ENCODE measurements around the gene CCDC87. TPM values are rescaled to one million over a fixed set of nuclear protein-coding genes. Genes with fewer than 3 reads are reported as not detected.
"Not testable (repeated sequence)": the region's sequence is repeated elsewhere in the genome, so short reads cannot be mapped to it uniquely, and the experiment has no call there.

Gene CCDC87
- total RNA-seq, 6 experiments from 2014 or later = 0.07 to 0.37 (median 0.12) TPM; not detected in 1

GRCh38 chr11:66589996-66590675 lies 2.7 kb downstream of the CCDC87 start:
- ATAC-seq = no peak
- H3K36me3 ChIP-seq = no peaks in the 10 kb centered on the region
- TF ChIP-seq POLR2A (IDR thresholded peaks at IDR 0.05) (no peak), CTCF (IDR thresholded peaks at IDR 0.05) (no peak)
- WGBS (ENCODE audit: insufficient coverage, low coverage, low lambda C conversion rate, missing lambda C conversion rate) = 100% methylated on average over 1 of the region's 7 CpGs
- H3K4me1 ChIP-seq = peaks cover 0 to 35% (median 2%) of the 10 kb centered on the region in 4 donors
- intact Hi-C loops (cut with DNase I) = loop anchor here in 1 of 2 donors (5.0 kb wide), 1 partner anchor 87 kb away; the partner anchor contains the start of gene RBM4B
- H3K27ac ChIP-seq = no peak overlapping the region
- no peaks in the 10 kb centered on the region for H3K27me3 ChIP-seq
- no peak overlapping the region for H3K4me3 ChIP-seq
- DNase-seq = no peak
- no peaks in the 10 kb centered on the region for H3K9me3 ChIP-seq

GRCh38 chr11:66589315-66589714 lies 3.5 kb downstream of the CCDC87 start:
- peaks cover 0 to 26% (median 2%) of the 10 kb centered on the region in 4 donors for H3K4me1 ChIP-seq
- H3K4me3 ChIP-seq; DNase-seq; H3K27me3 ChIP-seq; H3K9me3 ChIP-seq; H3K36me3 ChIP-seq; ATAC-seq; H3K27ac ChIP-seq; intact Hi-C loops (cut with DNase I): not testable (repeated sequence)
- 0% methylated on average over 1 of the region's 2 CpGs for WGBS (ENCODE audit: insufficient coverage, low coverage, low lambda C conversion rate, missing lambda C conversion rate)

- WGBS (ENCODE audit: insufficient coverage, low coverage, low lambda C conversion rate, missing lambda C conversion rate) = 55% methylated on average over 2 of the region's 2 CpGs
- H3K27ac ChIP-seq = no peak overlapping the region
- DNase-seq (no peak), ATAC-seq (no peak)
- H3K9me3 ChIP-seq = no peaks in the 10 kb centered on the region
- H3K4me1 ChIP-seq = peaks cover 0 to 5% (median 0%) of the 10 kb centered on the region in 4 donors
- intact Hi-C loops (cut with DNase I) = no loop called here
- no peaks in the 10 kb centered on the region for H3K27me3 ChIP-seq
- TF ChIP-seq POLR2A (IDR thresholded peaks at IDR 0.05) (no peak), CTCF (IDR thresholded peaks at IDR 0.05) (no peak)
- no peak overlapping the region for H3K4me3 ChIP-seq
- H3K36me3 ChIP-seq = no peaks in the 10 kb centered on the region
Measured at GRCh38 chr11:66586136-66586535, 6.7 kb downstream of the CCDC87 start.

GRCh38 chr11:66585447-66585846 lies 7.4 kb downstream of the CCDC87 start:
- H3K27ac ChIP-seq; H3K4me1 ChIP-seq; H3K4me3 ChIP-seq; H3K9me3 ChIP-seq; intact Hi-C loops (cut with DNase I); DNase-seq; H3K27me3 ChIP-seq; H3K36me3 ChIP-seq; ATAC-seq: not testable (repeated sequence)
- no CpG with 5 or more reads among the region's 1 CpG for WGBS (ENCODE audit: insufficient coverage, low coverage, low lambda C conversion rate, missing lambda C conversion rate)

GRCh38 chr11:66582565-66583147 lies 10.2 kb downstream of the CCDC87 start:
- WGBS (ENCODE audit: insufficient coverage, low coverage, low lambda C conversion rate, missing lambda C conversion rate) = 76% methylated on average over 3 of the region's 3 CpGs
- H3K36me3 ChIP-seq, H3K27ac ChIP-seq, H3K9me3 ChIP-seq, DNase-seq, ATAC-seq, H3K27me3 ChIP-seq, H3K4me3 ChIP-seq, H3K4me1 ChIP-seq: not testable (repeated sequence)
- intact Hi-C loops (cut with DNase I) = loop anchor here in 1 of 2 donors (5.0 kb wide), 1 partner anchor 100 kb away; no protein-coding TSS in a partner anchor

GRCh38 chr11:66581261-66581660 lies 11.6 kb downstream of the CCDC87 start:
- ATAC-seq (no peak), DNase-seq (no peak)
- no peaks in the 10 kb centered on the region for H3K9me3 ChIP-seq
- peaks cover 0 to 7% (median 0%) of the 10 kb centered on the region in 4 donors for H3K4me1 ChIP-seq
- intact Hi-C loops (cut with DNase I) = loop anchor here in 1 of 2 donors (5.0 kb wide), 1 partner anchor 101 kb away; no protein-coding TSS in a partner anchor
- H3K27ac ChIP-seq = no peak overlapping the region
- TF ChIP-seq POLR2A (IDR thresholded peaks at IDR 0.05) (no peak), CTCF (IDR thresholded peaks at IDR 0.05) (no peak)
- H3K36me3 ChIP-seq = no peaks in the 10 kb centered on the region
- no peaks in the 10 kb centered on the region for H3K27me3 ChIP-seq
- no peak overlapping the region for H3K4me3 ChIP-seq
- 84% methylated on average over 3 of the region's 3 CpGs for WGBS (ENCODE audit: insufficient coverage, low coverage, low lambda C conversion rate, missing lambda C conversion rate)
